HCT116 (cell line): ENCODE results near the gene TMTC3. TPM values are rescaled to one million over a fixed set of nuclear protein-coding genes. Genes with fewer than 3 reads are reported as not detected.

Source experiments
- ATAC-seq: fragments of 200-7000 bp; cut with Tn5 transposase; 2 replicates; pipeline ENCODE4 v1.9.1; 2020; ENCODE audit warnings: mild to moderate bottlenecking, moderate library complexity
- BruUV-seq: library from RNA; stranded (reverse); fragments of 400-500 nt; replicated peaks from 2 replicates; lab custom pipeline; 2021; lab: Mats Ljungman, UMichigan
- CTCF ChIA-PET: fragments of 300-600 bp; sonication (Branson Sonifier 250); formaldehyde crosslinking; loops from one replicate; lab custom pipeline; 2021; ENCODE audit warnings: antibody characterized with exemption; lab: Charles Lee
- POLR2A ChIA-PET: fragments of 300-600, 350-600 bp; sonication (Branson Sonifier 250); formaldehyde crosslinking; loops from one replicate; lab custom pipeline; 2021; ENCODE audit warnings: antibody characterized with exemption; lab: Charles Lee
- RAD21 ChIA-PET, 2 experiments: fragments of 300-600 bp; sonication (Branson Sonifier 250); formaldehyde crosslinking; loops; one replicate each; lab custom pipeline; 2023; ENCODE audit warnings: low total read pairs in 2 of 2; ENCODE audit not compliant: uncharacterized antibody in 2 of 2, unreplicated experiment in 2 of 2, low non-redundant PET in 1 of 2; lab: Charles Lee
- DNase-seq: peaks from one replicate; pipeline ENCODE4 v3.0.0-alpha.2; 2010; ENCODE audit warnings: low read depth, low spot score
- H2AFZ ChIP-seq: fragments of 200-600 bp; shearing (Covaris generic), sonication (generic); 2 replicates; pipeline ENCODE4 v1.6.1; 2017; ENCODE audit warnings: low read depth, mixed run types, mixed read lengths, antibody characterized with exemption, low read length; ENCODE audit not compliant: poor library complexity, severe bottlenecking
- H3K27ac ChIP-seq: 2 replicates; pipeline ENCODE4 v1.5.1; 2012; ENCODE audit warnings: low read depth, low read length
- H3K27me3 ChIP-seq: fragments of 200-600 bp; sonication (generic); 2 replicates; pipeline ENCODE4 v1.6.1; 2016; ENCODE audit warnings: mixed run types, low read length, mixed read lengths; ENCODE audit not compliant: insufficient read depth
- H3K36me3 ChIP-seq, 2 experiments: fragments of 200-500 bp in 1 of 2; fragments of 200-600 bp in 1 of 2; sonication (Bioruptor generic) in 1 of 2; sonication (generic) in 1 of 2; 2 replicates each; pipeline versions ENCODE4 v1.5.1 to v1.6.1; 2014 to 2016; ENCODE audit warnings: low read length in 2 of 2, inconsistent platforms in 1 of 2, mixed read lengths in 1 of 2, mixed run types in 1 of 2; ENCODE audit not compliant: insufficient read depth in 2 of 2, control insufficient read depth in 1 of 2
- H3K4me1 ChIP-seq, 2 experiments: fragments of 200-600 bp in 1 of 2; sonication (generic) in 1 of 2; 2 replicates each; pipeline versions ENCODE4 v1.5.1 to v1.6.1; 2012 to 2017; ENCODE audit warnings: low read length in 2 of 2, inconsistent platforms in 1 of 2, mild to moderate bottlenecking in 1 of 2, mixed read lengths in 1 of 2, mixed run types in 1 of 2, moderate library complexity in 1 of 2; ENCODE audit not compliant: insufficient read depth in 2 of 2, control insufficient read depth in 1 of 2
- H3K4me2 ChIP-seq: fragments of 200-600 bp; sonication (generic); 2 replicates; pipeline ENCODE4 v1.6.1; 2017; ENCODE audit warnings: mixed run types, low read length, mixed read lengths
- H3K4me3 ChIP-seq, 2 experiments: fragments of 200-600 bp in 1 of 2; sonication (generic) in 1 of 2; replicated peaks in 1 of 2; 2 replicates each; pipeline ENCODE4 v1.5.1; 2011 to 2016; ENCODE audit warnings: low read length in 2 of 2, control low read depth in 1 of 2, low read depth in 1 of 2, mild to moderate bottlenecking in 1 of 2, mixed read lengths in 1 of 2, mixed run types in 1 of 2
- H3K79me2 ChIP-seq: fragments of 200-600 bp; sonication (generic); 2 replicates; pipeline ENCODE4 v1.6.1; 2017; ENCODE audit warnings: mild to moderate bottlenecking, mixed run types, low read length, moderate library complexity, mixed read lengths; ENCODE audit not compliant: insufficient read depth
- H3K9ac ChIP-seq: fragments of 200-600 bp; sonication (generic); 2 replicates; pipeline ENCODE4 v1.6.1; 2016; ENCODE audit warnings: low read length, mixed read lengths
- H3K9me2 ChIP-seq: fragments of 200-600 bp; sonication (generic), shearing (Covaris generic); 2 replicates; pipeline ENCODE4 v1.6.1; 2017; ENCODE audit warnings: mixed run types, mild to moderate bottlenecking, moderate library complexity; ENCODE audit not compliant: insufficient read depth
- H3K9me3 ChIP-seq, 2 experiments: fragments of 200-500 bp in 1 of 2; fragments of 200-600 bp in 1 of 2; sonication (Bioruptor generic) in 1 of 2; sonication (generic) in 1 of 2; 2 replicates each; pipeline ENCODE4 v1.6.1; 2014 to 2017; ENCODE audit warnings: low read length in 2 of 2, mixed read lengths in 2 of 2, inconsistent platforms in 1 of 2, low read depth in 1 of 2, mild to moderate bottlenecking in 1 of 2, mixed run types in 1 of 2, moderate library complexity in 1 of 2; ENCODE audit not compliant: control insufficient read depth in 1 of 2, insufficient read depth in 1 of 2
- H4K20me1 ChIP-seq: fragments of 200-600 bp; sonication (generic), shearing (Covaris generic); 2 replicates; pipeline ENCODE4 v1.6.1; 2017; ENCODE audit warnings: mixed run types, mild to moderate bottlenecking, moderate library complexity; ENCODE audit not compliant: insufficient read depth
- ATF3 ChIP-seq: IDR thresholded peaks from 2 replicates; pipeline ENCODE4 v1.6.1; 2012
- CBX3 ChIP-seq: IDR thresholded peaks from 2 replicates; pipeline ENCODE4 v1.6.1; 2012; ENCODE audit warnings: low read depth
- CEBPB ChIP-seq: IDR thresholded peaks from 2 replicates; pipeline ENCODE4 v1.6.1; 2012; ENCODE audit warnings: low read depth
- CTCF ChIP-seq, 3 experiments: fragments of 200-600 bp in 1 of 3; sonication (generic) in 1 of 3; IDR thresholded peaks in 2 of 3; conservative IDR thresholded peaks in 1 of 3; 2 replicates each; pipeline ENCODE4 v1.5.1; 2012 to 2017; ENCODE audit warnings: low read depth in 2 of 3, low read length in 2 of 3, antibody characterized with exemption in 1 of 3, borderline replicate concordance in 1 of 3, control low read depth in 1 of 3, mild to moderate bottlenecking in 1 of 3, mixed read lengths in 1 of 3, mixed run types in 1 of 3, moderate library complexity in 1 of 3; ENCODE audit not compliant: insufficient read depth in 1 of 3
- EGR1 ChIP-seq: IDR thresholded peaks from 2 replicates; pipeline ENCODE4 v1.6.1; 2012; ENCODE audit warnings: low read depth
- ELF1 ChIP-seq: IDR thresholded peaks from 2 replicates; pipeline ENCODE4 v1.6.1; 2012; ENCODE audit warnings: low read depth, borderline replicate concordance
- EZH2phosphoT487 ChIP-seq: fragments of 200-600 bp; IDR thresholded peaks from 2 replicates; pipeline ENCODE4 v1.6.1; 2018; ENCODE audit warnings: antibody characterized with exemption, borderline replicate concordance
- FOSL1 ChIP-seq: IDR thresholded peaks from 2 replicates; pipeline ENCODE4 v1.6.1; 2012; ENCODE audit warnings: low read depth
- JUND ChIP-seq: IDR thresholded peaks from 2 replicates; pipeline ENCODE4 v1.6.1; 2012
- MAX ChIP-seq: IDR thresholded peaks from 2 replicates; pipeline ENCODE4 v1.6.1; 2012
- POLR2A ChIP-seq: IDR thresholded peaks from 2 replicates; pipeline ENCODE4 v1.7.0; 2011; ENCODE audit warnings: borderline replicate concordance; ENCODE audit not compliant: insufficient read depth, insufficient read length; ENCODE audit errors: extremely low read depth
- POLR2AphosphoS5 ChIP-seq: IDR thresholded peaks from 2 replicates; pipeline ENCODE4 v1.6.1; 2011; ENCODE audit warnings: mild to moderate bottlenecking, low read depth, low read length, moderate library complexity
- RAD21 ChIP-seq: IDR thresholded peaks from 2 replicates; pipeline ENCODE4 v1.6.1; 2012; ENCODE audit warnings: low read depth, mild to moderate bottlenecking
- SIN3A ChIP-seq: IDR thresholded peaks from 2 replicates; pipeline ENCODE4 v1.6.1; 2012; ENCODE audit warnings: low read depth
- SP1 ChIP-seq: IDR thresholded peaks from 2 replicates; pipeline ENCODE4 v1.6.1; 2012; ENCODE audit warnings: low read depth
- SRF ChIP-seq: IDR thresholded peaks from 2 replicates; pipeline ENCODE4 v1.6.1; 2012; ENCODE audit warnings: low read depth
- TCF7L2 ChIP-seq: IDR thresholded peaks from 2 replicates; pipeline ENCODE4 v1.7.0; 2011; ENCODE audit warnings: borderline replicate concordance, inconsistent platforms; ENCODE audit not compliant: insufficient read depth, insufficient read length; ENCODE audit errors: extremely low read depth
- YY1 ChIP-seq: IDR thresholded peaks from 2 replicates; pipeline ENCODE4 v1.6.1; 2011; ENCODE audit warnings: low read length, low read depth, moderate library complexity, mild to moderate bottlenecking; ENCODE audit not compliant: insufficient replicate concordance; ENCODE audit errors: extremely low read depth
- ZBTB33 ChIP-seq: IDR thresholded peaks from 2 replicates; pipeline ENCODE4 v1.6.1; 2011; ENCODE audit warnings: mild to moderate bottlenecking, low read length, moderate library complexity; ENCODE audit not compliant: insufficient replicate concordance; ENCODE audit errors: extremely low read depth
- ZFX ChIP-seq: fragments of 450-650 bp; IDR thresholded peaks from 2 replicates; pipeline ENCODE4 v1.6.1; 2017
- ZNF274 ChIP-seq: fragments of 200-500 bp; sonication (Bioruptor generic); IDR thresholded peaks from 2 replicates; pipeline ENCODE4 v1.6.1; 2014; ENCODE audit warnings: mild to moderate bottlenecking, low read depth, low read length, inconsistent platforms
- intact Hi-C: fragments of 100-400 bp; cut with micrococcal nuclease; formaldehyde crosslinking; loops from 2 replicates; pipeline ENCODE4 v1.10.0; 2022
- total RNA-seq: library from RNA; stranded (reverse); gene quantifications from one replicate; pipeline ENCODE4 v1.2.1, GENCODE V29; 2021; ENCODE audit not compliant: unreplicated experiment

Gene TMTC3
- total RNA-seq, 1 experiment from 2014 or later, result 22.5 TPM

GRCh38 chr12:88241862-88242570 is 99.9 kb downstream of the TMTC3 start:
- Histone ChIP-seq H2AFZ (peak overlapping the region; percentile 79), H3K9me3 (no peaks in the 10 kb centered on the region; a peak in 1 of 4 replicates), H3K79me2 (no peaks in the 10 kb centered on the region), H3K27me3 (no peaks in the 10 kb centered on the region), H3K27ac (no peak overlapping the region), H3K9ac (peak overlapping the region; percentile 6; the same call in 1 of the 2 replicates), H3K4me1 (peaks cover 2 to 34% of the 10 kb centered on the region in 2 experiments; a peak in 3 of 4 replicates), H3K36me3 (no peaks in the 10 kb centered on the region), H3K9me2 (no peaks in the 10 kb centered on the region), H3K4me3 (no peak overlapping the region), H3K4me2 (peak overlapping the region; percentile 34), H4K20me1 (no peaks in the 10 kb centered on the region)
- intact Hi-C loops, result no loop called here
- CTCF ChIA-PET, result no interaction called here
- peak; percentile 75 for ATAC-seq
- POLR2A ChIA-PET, result no interaction called here
- BruUV-seq, result no TSS peak
- peak; percentile 87 for DNase-seq
- RAD21 ChIA-PET, result no interaction called here
- TF ChIP-seq MAX (peak; percentile 93), ELF1 (no peak), YY1 (peak; percentile 23), SRF (peak; percentile 67; the same call in 1 of the 2 replicates), ZFX (no peak), CTCF (IDR thresholded peaks at IDR 0.05 in 2 of 3, conservative IDR thresholded peaks at IDR 0.05 in 1 of 3; ENCODE audit: borderline replicate concordance in 1 of 3, insufficient read depth in 1 of 3, low read depth in 2 of 3, low read length in 2 of 3) (no peak), ATF3 (peak; percentile 32; the same call in 1 of the 2 replicates), CEBPB (peak; percentile 79), RAD21 (0 out of 2 replicates have a peak, but pooled peaks have one; percentile 11), EGR1 (no peak), SIN3A (peak; percentile 60), SP1 (peak; percentile 86), TCF7L2 (no peak), ZNF274 (no peak), JUND (peak; percentile 89), FOSL1 (peak; percentile 97), EZH2phosphoT487 (no peak), ZBTB33 (no peak), POLR2AphosphoS5 (peak; percentile 58; the same call in 1 of the 2 replicates), POLR2A (no peak), CBX3 (peak; percentile 93)
